ENCODE data around the gene SPEM2. TPM values are rescaled to one million over a fixed set of nuclear protein-coding genes. Genes with fewer than 3 reads are reported as not detected.

The SPEM2 gene
- total RNA-seq, 1 donor from 2014 or later = not detected

DNA sequence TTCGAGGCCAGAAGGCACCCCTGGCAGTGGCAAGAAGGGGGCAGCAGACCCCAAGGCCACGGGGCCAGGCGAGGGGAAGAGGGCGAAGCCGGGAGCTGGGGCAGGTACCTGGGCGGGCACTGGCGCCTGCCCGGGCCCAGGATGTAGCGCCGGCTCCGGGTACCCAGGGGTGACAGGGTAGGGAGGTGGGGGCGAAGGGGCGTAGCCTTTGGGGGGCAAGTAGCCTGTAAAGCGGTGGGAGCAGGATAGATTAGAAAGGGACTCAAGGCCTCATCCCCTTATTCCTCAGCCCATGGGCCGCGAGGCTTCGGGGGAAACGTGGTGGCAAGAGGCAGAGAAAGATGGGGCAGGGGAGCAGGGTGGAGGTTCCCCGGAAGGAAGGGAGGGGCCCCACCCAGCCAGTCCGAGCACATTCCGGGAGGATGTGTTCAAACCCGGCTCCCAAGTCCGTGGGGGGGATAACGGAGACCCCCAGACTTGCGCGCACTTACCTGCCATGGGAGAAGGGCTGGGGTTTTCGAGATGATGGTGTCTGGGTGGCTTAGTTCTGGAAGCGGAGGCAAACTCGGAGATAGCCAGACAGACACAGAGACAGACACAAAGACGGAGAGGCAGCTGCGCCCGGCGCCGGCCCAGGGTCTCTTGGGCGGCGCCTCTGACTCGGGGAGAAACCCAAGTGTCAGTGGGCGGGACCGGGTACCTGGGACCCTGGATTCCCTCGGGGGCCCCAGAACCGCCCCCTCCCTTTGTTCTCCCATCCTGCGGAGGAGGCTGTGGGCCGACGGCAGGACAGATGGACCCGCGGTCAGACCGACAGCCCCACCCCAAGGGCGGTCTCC lies 31.6 kb upstream of the SPEM2 start:
- intact Hi-C loops (cut with micrococcal nuclease) = loop anchor here (1.0 to 2.0 kb wide), 4 partner anchors 10 to 91 kb away; partner anchors contain the start of genes POLR2A, TMEM102 and TMEM256
- peak overlapping the region; percentile 90 for H3K27ac Mint-ChIP-seq
- H3K27me3 Mint-ChIP-seq = no peaks in the 10 kb centered on the region
- H3K9me3 Mint-ChIP-seq = no peaks in the 10 kb centered on the region
- H3K36me3 Mint-ChIP-seq (ENCODE audit: low read depth) = peaks cover 23% of the 10 kb centered on the region
- peaks cover 28% of the 10 kb centered on the region for H3K4me1 Mint-ChIP-seq
- DNase-seq = peak; percentile 84
- peak overlapping the region; percentile 96 for H3K4me3 Mint-ChIP-seq

DNA sequence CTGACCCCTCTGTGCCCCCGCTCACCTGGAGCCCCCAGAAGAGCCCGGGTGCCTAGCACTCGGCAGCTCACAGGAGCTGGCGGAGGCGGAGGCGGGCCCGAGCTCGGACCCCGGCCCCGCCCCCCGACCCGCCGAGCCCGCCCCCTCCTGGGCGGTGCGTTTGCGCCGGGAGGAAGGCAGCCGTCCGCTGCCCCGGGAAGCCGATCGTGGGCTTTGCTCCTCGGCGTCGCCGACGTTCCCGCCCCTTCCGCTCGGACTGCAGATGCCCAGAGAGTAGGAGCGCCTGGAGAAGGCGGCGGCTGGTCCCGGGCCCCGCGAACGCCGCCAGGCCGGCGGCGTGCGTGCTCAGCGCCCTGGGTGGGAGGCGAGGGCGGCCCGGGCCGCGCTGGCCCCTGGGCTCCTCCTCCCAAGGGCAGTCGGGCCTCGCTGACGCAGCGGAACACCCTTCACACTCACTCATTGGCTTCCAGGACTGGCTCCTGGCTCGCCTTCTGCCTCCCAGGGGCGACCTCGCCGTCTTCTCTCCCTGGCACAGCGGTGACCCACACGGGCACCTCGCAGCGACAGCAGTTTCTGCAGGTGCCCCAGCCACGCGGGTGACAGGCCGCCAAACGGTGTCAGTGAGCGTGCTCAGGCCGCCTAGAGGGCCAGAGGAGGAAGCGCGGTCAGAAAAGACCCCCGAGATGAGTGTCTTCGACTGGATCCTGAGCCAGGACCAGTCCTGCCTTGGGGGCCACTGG lies 30.8 kb upstream of the SPEM2 start, which contains the start of gene PLSCR3:
Gene PLSCR3 (minus strand): TSS at position 74 of the 740 bp plus-strand sequence. CDS start 415 bp downstream, outside the sequence.
- Mint-ChIP-seq H3K36me3 (ENCODE audit: low read depth) (peaks cover 15% of the 10 kb centered on the region), H3K27me3 (no peaks in the 10 kb centered on the region), H3K27ac (peak within 1 kb of the TSS; percentile 95), H3K9me3 (no peaks in the 10 kb centered on the region), H3K4me3 (peak within 1 kb of the TSS; percentile 96), H3K4me1 (peaks cover 28% of the 10 kb centered on the region)
- intact Hi-C loops (cut with micrococcal nuclease) = loop anchor here (1.0 to 2.0 kb wide), 4 partner anchors 10 to 90 kb away; partner anchors contain the start of genes POLR2A, TMEM102 and TMEM256
- DNase-seq = peak; percentile 97

- Mint-ChIP-seq H3K4me1 (peaks cover 24% of the 10 kb centered on the region), H3K27ac (no peak overlapping the region), H3K27me3 (no peaks in the 10 kb centered on the region), H3K36me3 (ENCODE audit: low read depth) (peaks cover 7% of the 10 kb centered on the region), H3K4me3 (peak overlapping the region; percentile 31), H3K9me3 (no peaks in the 10 kb centered on the region)
- no peak for DNase-seq
- intact Hi-C loops (cut with micrococcal nuclease) = no loop called here
Observed at GRCh38 chr17:7396147-7396546, 29.3 kb upstream of the SPEM2 start.

DNA sequence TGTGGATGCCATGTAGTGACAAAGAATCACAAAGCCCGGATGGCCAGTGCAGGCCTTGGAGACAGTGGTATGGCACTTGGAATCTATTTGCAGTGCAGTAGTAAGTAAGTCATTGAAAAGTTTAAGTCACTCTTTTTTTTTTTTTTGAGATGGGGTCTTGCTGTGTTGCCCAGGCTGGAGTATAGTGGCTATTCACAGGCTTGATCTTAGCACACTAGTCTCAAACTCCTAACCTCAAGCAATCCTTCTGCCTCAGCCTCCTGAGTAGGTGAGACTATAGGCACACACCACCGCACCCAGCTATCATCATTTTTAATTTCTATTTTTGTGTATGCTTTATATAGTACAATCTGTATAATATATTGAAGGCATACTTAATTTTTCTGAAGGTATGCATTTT lies 26.8 kb upstream of the SPEM2 start:
- peaks cover 4% of the 10 kb centered on the region for H3K36me3 Mint-ChIP-seq (ENCODE audit: low read depth)
- no peak overlapping the region for H3K4me3 Mint-ChIP-seq
- no peak for DNase-seq
- H3K4me1 Mint-ChIP-seq = peaks cover 19% of the 10 kb centered on the region
- intact Hi-C loops (cut with micrococcal nuclease) = no loop called here
- H3K27ac Mint-ChIP-seq = no peak overlapping the region
- H3K9me3 Mint-ChIP-seq = no peaks in the 10 kb centered on the region
- H3K27me3 Mint-ChIP-seq = no peaks in the 10 kb centered on the region

DNA sequence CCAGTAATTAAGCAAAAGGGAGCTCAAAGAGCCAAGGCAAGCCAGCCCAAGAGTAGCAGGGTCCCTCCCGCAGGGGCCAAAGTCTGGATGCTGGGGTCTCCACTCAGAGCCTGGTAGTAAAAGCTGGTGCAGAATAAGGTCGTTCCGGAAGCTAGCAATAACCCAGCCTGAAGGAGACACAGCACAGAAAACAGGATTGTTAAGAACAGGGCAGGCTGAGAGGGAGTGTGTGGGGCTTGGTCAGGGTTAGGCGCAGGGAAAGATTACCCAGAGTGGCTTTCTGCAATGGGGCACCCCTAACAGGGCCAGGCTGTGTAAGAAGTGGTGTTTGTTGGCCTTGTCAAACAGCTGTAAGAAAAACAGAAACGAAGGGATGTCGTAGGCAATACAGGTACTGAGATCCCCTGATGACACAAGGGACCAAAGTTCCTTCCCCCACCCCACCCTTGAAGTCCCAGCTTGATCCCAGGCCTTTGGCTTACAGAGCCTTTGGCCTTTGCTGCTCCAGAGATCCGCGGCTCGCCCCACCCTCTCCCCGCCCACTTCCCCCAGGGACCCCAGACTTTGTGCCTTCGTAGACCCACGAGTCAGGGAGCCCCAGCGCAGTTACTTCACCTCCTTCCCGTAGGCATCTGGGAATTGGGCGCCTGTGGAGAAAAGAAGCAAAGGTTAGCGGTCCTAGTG lies 22.2 kb upstream of the SPEM2 start:
- Mint-ChIP-seq H3K36me3 (ENCODE audit: low read depth) (no peaks in the 10 kb centered on the region), H3K27me3 (peaks cover 20% of the 10 kb centered on the region), H3K4me3 (peak overlapping the region; percentile 96), H3K4me1 (peaks cover 21% of the 10 kb centered on the region), H3K9me3 (no peaks in the 10 kb centered on the region), H3K27ac (peak overlapping the region; percentile 52)
- intact Hi-C loops (cut with micrococcal nuclease) = no loop called here
- DNase-seq = peak; percentile 69

GRCh38 chr17:7403727-7403976 lies 21.8 kb upstream of the SPEM2 start:
- Mint-ChIP-seq H3K36me3 (ENCODE audit: low read depth) (no peaks in the 10 kb centered on the region), H3K9me3 (no peaks in the 10 kb centered on the region), H3K4me1 (peaks cover 21% of the 10 kb centered on the region), H3K4me3 (peak overlapping the region; percentile 96), H3K27ac (peak overlapping the region; percentile 96), H3K27me3 (peaks cover 20% of the 10 kb centered on the region)
- intact Hi-C loops (cut with micrococcal nuclease) = no loop called here
- no peak for DNase-seq

- Mint-ChIP-seq H3K4me3 (peak within 1 kb of the TSS; percentile 96), H3K27ac (peak within 1 kb of the TSS; percentile 96), H3K27me3 (peaks cover 23% of the 10 kb centered on the region), H3K4me1 (peaks cover 21% of the 10 kb centered on the region), H3K9me3 (no peaks in the 10 kb centered on the region), H3K36me3 (ENCODE audit: low read depth) (peaks cover 2% of the 10 kb centered on the region)
- intact Hi-C loops (cut with micrococcal nuclease) = loop anchor here (1.0 to 2.0 kb wide), 6 partner anchors 10 to 282 kb away; partner anchors contain the start of genes KCTD11, PLSCR3 and TMEM102
- peak; percentile 98 for DNase-seq
Observed at GRCh38 chr17:7403977-7404736, 21.3 kb upstream of the SPEM2 start, which contains the start of gene TMEM256. TSS of gene TMEM256 (minus strand) at chr17:7404097. CDS start at chr17:7404084, 13 bp downstream.

DNA sequence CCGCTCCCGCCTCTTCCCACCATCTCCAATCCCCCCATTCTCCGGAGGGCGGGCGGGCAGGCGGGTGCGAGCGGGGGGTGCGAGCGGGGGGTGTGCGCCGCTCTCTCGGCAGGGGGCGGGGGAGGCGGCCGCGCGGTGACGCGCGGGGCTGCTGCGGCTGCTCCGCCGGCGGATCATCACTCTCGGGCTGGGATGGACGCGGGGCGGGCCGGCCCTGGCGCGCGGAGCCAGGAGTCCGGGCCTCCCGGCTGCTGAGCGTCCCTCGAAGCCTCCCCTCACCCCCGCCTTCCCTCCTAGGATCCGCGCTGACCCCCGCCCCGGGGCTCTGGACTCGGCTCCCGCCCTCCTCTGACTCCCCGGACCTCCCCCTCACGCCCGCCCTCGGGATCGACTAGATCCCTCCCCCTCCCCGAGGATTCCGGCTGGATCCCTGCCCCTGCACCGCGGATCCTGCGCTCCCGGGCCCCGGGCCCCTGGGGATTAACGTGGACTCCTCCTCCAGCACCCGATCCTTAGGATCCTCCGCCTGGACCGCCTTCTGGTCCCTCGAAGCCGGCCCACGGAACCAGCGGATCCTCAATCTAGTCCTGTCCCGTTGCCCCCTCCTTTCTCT lies 20.6 kb upstream of the SPEM2 start:
- H3K36me3 Mint-ChIP-seq (ENCODE audit: low read depth) = peaks cover 2% of the 10 kb centered on the region
- intact Hi-C loops (cut with micrococcal nuclease) = loop anchor here (1.0 to 2.0 kb wide), 6 partner anchors 11 to 281 kb away; partner anchors contain the start of genes KCTD11, PLSCR3 and TMEM102
- H3K4me3 Mint-ChIP-seq = peak overlapping the region; percentile 96
- peak; percentile 88 for DNase-seq
- H3K4me1 Mint-ChIP-seq = peaks cover 21% of the 10 kb centered on the region
- H3K27me3 Mint-ChIP-seq = peaks cover 28% of the 10 kb centered on the region
- no peaks in the 10 kb centered on the region for H3K9me3 Mint-ChIP-seq
- peak overlapping the region; percentile 96 for H3K27ac Mint-ChIP-seq

DNA sequence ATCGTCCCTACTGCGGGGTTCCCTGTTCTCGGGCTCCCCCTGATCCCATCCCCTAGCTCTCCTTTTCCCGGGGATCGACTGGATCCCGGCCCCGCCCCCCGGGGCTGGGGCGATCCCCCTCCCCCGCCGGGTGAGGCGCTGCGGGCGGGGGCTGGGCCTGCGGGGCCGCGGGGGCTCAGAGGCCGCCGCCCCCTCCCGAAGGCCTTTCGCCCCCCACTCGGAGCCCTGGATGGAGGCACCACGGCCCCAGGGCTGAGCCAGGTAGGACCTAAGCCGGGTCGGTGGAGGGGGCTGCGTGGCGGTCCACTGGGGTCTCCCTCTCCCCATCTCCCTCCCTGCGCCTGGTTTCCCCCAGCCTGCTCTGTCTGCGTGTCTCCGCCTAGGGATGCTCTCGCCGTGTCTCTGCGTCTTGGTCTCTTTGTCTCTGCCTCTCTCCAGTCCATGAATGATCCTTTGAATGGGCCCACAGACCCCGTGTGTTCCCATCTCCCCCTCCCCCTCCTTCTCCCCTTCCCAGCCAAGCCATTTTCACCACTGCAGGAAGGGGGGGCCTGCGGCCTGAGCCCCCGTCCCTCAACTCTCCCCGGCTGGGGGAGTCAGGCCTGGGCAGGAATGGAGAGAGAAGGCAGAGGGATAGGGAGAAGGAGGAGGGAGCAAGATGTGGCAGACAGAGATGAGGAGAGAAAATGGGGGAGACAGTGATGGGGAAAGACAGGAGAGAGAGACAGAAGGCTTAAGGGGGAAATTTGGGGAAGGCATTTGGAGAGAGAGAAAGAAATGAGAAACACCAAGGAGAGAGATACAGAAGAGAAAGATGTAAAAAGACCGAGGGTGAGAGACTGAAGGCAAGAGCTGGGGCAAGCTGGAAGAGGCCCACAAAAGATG lies 19.8 kb upstream of the SPEM2 start:
- peak overlapping the region; percentile 64 for H3K27ac Mint-ChIP-seq
- H3K27me3 Mint-ChIP-seq = peaks cover 32% of the 10 kb centered on the region
- H3K4me3 Mint-ChIP-seq = peak overlapping the region; percentile 83
- peaks cover 21% of the 10 kb centered on the region for H3K4me1 Mint-ChIP-seq
- H3K36me3 Mint-ChIP-seq (ENCODE audit: low read depth) = peaks cover 2% of the 10 kb centered on the region
- intact Hi-C loops (cut with micrococcal nuclease) = loop anchor here (2.0 kb wide), 1 partner anchor 53 kb away; the partner anchor contains the start of gene KCTD11
- DNase-seq = no peak
- H3K9me3 Mint-ChIP-seq = no peaks in the 10 kb centered on the region

DNA sequence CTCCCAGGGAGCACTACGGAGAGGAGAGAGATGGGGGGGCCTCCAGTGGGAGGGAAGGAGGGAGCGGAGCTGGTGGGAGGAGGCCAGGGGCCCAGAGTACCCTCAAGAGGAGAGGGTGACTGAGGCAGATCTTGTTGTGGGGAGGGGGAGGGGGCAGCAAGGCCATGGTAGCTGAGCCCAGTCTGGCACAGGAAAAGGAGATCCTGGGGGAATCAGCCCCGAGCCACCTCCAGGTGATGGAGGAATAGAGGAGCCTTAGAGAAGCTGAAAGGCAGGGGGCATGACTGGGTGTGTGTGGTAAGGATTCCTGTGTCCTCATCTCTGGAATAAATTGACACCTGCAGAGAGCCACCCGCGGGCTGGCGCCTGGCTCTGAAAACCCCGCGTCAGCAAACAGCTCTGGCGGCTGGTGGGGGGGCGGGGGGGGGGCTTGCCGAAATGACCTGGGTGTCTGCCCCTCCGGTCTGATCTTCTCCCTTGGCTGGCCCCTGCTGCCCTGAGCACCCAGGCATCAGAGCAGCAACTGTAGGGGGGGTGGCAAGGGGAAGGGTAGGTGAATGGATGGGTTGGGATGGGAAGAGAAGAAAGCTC lies 19.1 kb upstream of the SPEM2 start:
- Mint-ChIP-seq H3K9me3 (no peaks in the 10 kb centered on the region), H3K27ac (no peak overlapping the region), H3K4me1 (peaks cover 21% of the 10 kb centered on the region), H3K4me3 (peak overlapping the region; percentile 74), H3K27me3 (peaks cover 32% of the 10 kb centered on the region), H3K36me3 (ENCODE audit: low read depth) (peaks cover 2% of the 10 kb centered on the region)
- intact Hi-C loops (cut with micrococcal nuclease) = no loop called here
- DNase-seq = no peak

GRCh38 chr17:7407082-7407481 lies 18.3 kb upstream of the SPEM2 start:
- Mint-ChIP-seq H3K4me3 (peak overlapping the region; percentile 45), H3K4me1 (peaks cover 18% of the 10 kb centered on the region), H3K27ac (no peak overlapping the region), H3K9me3 (no peaks in the 10 kb centered on the region), H3K27me3 (peaks cover 32% of the 10 kb centered on the region), H3K36me3 (ENCODE audit: low read depth) (peaks cover 2% of the 10 kb centered on the region)
- DNase-seq = no peak
- intact Hi-C loops (cut with micrococcal nuclease) = no loop called here
